ES-I3 (cell line): ENCODE data around the gene SSH2.
"Not testable (repeated sequence)": the region's sequence is repeated elsewhere in the genome, so short reads cannot be mapped to it uniquely, and the experiment has no call there.

Source experiments
- H3K36me3 ChIP-seq: 2 replicates; pipeline ENCODE4 v1.6.1; 2013; ENCODE audit warnings: mild to moderate bottlenecking, low read length, control low read depth, moderate library complexity; ENCODE audit not compliant: insufficient read depth
- H3K4me1 ChIP-seq: 2 replicates; pipeline ENCODE4 v1.6.1; 2013; ENCODE audit warnings: mild to moderate bottlenecking, control low read depth, low read length; ENCODE audit not compliant: insufficient read depth
- H3K9ac ChIP-seq: 2 replicates; pipeline ENCODE4 v1.6.1; 2013; ENCODE audit warnings: low read depth, mild to moderate bottlenecking, low read length, moderate library complexity
- H3K9me3 ChIP-seq: 2 replicates; pipeline ENCODE4 v1.6.1; 2013; ENCODE audit warnings: mild to moderate bottlenecking, low read length, moderate library complexity; ENCODE audit not compliant: control insufficient read depth, insufficient read depth

SSH2 gene

GRCh38 chr17:29749045-29749825, 180.8 kb downstream of the SSH2 start:
- Histone ChIP-seq H3K4me1 (peaks cover 8% of the 10 kb centered on the region), H3K36me3 (no peaks in the 10 kb centered on the region), H3K9me3 (no peaks in the 10 kb centered on the region), H3K9ac (no peak overlapping the region)

- Histone ChIP-seq H3K9ac (no peak overlapping the region), H3K36me3 (no peaks in the 10 kb centered on the region), H3K9me3 (no peaks in the 10 kb centered on the region), H3K4me1 (peaks cover 10% of the 10 kb centered on the region)
Observed at GRCh38 chr17:29748400-29748799, 181.6 kb downstream of the SSH2 start.

- peaks cover 10% of the 10 kb centered on the region for H3K4me1 ChIP-seq
- H3K9ac ChIP-seq, result no peak overlapping the region
- H3K9me3 ChIP-seq, result no peaks in the 10 kb centered on the region
- H3K36me3 ChIP-seq, result no peaks in the 10 kb centered on the region
Observed at GRCh38 chr17:29747660-29748059, 182.4 kb downstream of the SSH2 start.

- H3K9me3 ChIP-seq, result no peaks in the 10 kb centered on the region
- H3K4me1 ChIP-seq, result peaks cover 10% of the 10 kb centered on the region
- no peak overlapping the region for H3K9ac ChIP-seq
- no peaks in the 10 kb centered on the region for H3K36me3 ChIP-seq
Observed at GRCh38 chr17:29746669-29747068, 183.4 kb downstream of the SSH2 start.

- Histone ChIP-seq H3K9ac (no peak overlapping the region), H3K36me3 (no peaks in the 10 kb centered on the region), H3K4me1 (peaks cover 10% of the 10 kb centered on the region), H3K9me3 (no peaks in the 10 kb centered on the region)
Observed at GRCh38 chr17:29744121-29744520, 185.9 kb downstream of the SSH2 start.

DNA sequence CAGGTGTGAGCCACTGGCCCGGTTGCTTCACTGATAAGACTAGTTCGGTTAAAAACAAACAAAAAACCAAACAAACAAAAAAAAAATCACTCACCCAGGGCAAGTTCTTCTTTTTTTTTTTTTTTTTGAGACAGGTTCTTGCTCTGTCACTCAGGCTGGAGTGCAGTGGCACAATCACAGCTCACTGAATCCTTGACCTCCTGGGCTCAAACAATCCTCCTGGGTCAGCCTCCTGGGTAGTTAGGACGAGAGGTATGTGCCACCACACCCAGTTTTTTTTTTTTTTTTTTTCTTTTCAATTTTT, 187.9 kb downstream of the SSH2 start:
- no peak overlapping the region for H3K9ac ChIP-seq
- H3K4me1 ChIP-seq, result peaks cover 10% of the 10 kb centered on the region
- H3K36me3 ChIP-seq, result no peaks in the 10 kb centered on the region
- H3K9me3 ChIP-seq, result no peaks in the 10 kb centered on the region

DNA sequence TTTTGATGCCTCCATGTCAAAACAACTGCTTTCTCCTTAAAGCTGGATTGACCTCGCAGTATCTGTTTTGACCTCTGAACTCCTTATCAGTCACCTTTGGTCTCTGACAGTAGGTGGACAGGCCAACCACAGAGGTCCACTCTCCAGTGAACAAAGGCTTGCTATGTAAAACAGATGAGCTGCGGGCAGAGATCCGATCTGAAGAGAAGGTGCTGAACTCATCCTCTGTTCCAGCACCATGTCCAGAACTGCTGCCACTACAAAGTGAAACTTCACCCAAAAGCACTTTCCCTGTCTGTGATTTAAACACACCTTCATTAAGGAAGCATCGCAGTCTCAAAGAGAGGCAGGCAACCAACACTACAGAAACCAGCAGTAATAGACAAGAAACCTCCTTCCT, 190.0 kb downstream of the SSH2 start:
- no peak overlapping the region for H3K9ac ChIP-seq
- no peaks in the 10 kb centered on the region for H3K9me3 ChIP-seq
- no peaks in the 10 kb centered on the region for H3K36me3 ChIP-seq
- H3K4me1 ChIP-seq, result peaks cover 10% of the 10 kb centered on the region

GRCh38 chr17:29734640-29735039, 195.4 kb downstream of the SSH2 start:
- H3K4me1 ChIP-seq, result peaks cover 15% of the 10 kb centered on the region
- H3K36me3 ChIP-seq, result no peaks in the 10 kb centered on the region
- H3K9ac ChIP-seq, result no peak overlapping the region
- H3K9me3 ChIP-seq, result no peaks in the 10 kb centered on the region

DNA sequence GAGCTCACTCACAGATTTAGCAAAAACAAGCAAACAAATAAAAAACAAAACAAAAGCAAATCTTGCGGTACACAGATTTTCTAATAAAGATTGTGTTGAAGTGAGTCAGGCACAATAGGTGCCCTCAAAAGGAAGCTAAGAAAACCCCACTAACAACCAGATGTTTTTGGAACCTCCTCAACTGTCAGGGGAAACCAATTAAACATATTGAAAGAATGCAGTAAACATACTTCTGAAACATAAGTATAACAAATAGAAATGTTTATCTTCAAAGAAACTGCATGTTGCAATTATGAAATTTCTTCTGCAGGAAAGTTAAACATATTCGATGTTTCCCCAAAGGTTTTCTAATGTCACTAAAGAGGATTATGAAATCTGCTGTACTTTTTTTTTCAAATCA, 196.9 kb downstream of the SSH2 start:
- Histone ChIP-seq H3K4me1 (peaks cover 15% of the 10 kb centered on the region), H3K9ac (no peak overlapping the region), H3K36me3 (no peaks in the 10 kb centered on the region), H3K9me3 (no peaks in the 10 kb centered on the region)

GRCh38 chr17:29732613-29733012, 197.4 kb downstream of the SSH2 start:
- Histone ChIP-seq H3K9ac (no peak overlapping the region), H3K36me3 (no peaks in the 10 kb centered on the region), H3K4me1 (peaks cover 15% of the 10 kb centered on the region), H3K9me3 (no peaks in the 10 kb centered on the region)

DNA sequence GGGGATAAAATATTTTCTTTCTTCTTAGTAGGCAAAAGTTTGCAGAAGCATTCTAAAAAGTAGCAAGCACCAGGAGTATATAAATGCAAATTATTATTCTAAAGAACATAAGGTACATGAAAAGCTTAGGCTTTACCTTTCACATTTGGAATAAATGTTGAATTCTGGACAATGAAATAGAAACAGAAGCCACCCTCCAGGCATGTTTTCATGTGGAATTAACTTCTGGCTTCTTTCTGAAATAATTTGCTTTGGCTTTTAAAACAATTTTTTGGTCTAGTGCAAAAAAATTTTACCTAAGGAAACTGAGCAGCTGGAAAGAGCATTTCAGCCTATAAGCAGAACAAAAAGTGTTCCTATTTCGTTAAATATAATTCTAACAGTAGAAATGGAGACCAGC, 197.8 kb downstream of the SSH2 start:
- H3K36me3 ChIP-seq, result no peaks in the 10 kb centered on the region
- no peak overlapping the region for H3K9ac ChIP-seq
- peaks cover 15% of the 10 kb centered on the region for H3K4me1 ChIP-seq
- no peaks in the 10 kb centered on the region for H3K9me3 ChIP-seq

DNA sequence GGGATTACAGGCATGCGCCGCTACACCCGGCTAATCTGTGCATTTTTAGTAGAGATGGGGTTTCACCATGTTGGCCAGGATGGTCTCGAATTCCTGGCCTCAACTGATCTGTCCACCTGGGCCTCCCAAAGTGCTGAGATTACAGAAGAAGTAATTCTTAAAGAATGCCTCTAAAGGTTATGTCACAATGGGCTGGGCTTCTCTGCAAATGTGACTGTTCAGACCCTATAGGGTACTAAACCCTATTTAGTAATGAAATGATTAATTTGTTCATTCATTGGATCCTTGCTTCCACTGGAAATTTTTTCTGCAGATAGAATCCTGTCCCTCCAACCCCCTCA, 198.5 kb downstream of the SSH2 start:
- Histone ChIP-seq H3K4me1 (peaks cover 20% of the 10 kb centered on the region), H3K36me3 (no peaks in the 10 kb centered on the region), H3K9ac (no peak overlapping the region), H3K9me3 (no peaks in the 10 kb centered on the region)

DNA sequence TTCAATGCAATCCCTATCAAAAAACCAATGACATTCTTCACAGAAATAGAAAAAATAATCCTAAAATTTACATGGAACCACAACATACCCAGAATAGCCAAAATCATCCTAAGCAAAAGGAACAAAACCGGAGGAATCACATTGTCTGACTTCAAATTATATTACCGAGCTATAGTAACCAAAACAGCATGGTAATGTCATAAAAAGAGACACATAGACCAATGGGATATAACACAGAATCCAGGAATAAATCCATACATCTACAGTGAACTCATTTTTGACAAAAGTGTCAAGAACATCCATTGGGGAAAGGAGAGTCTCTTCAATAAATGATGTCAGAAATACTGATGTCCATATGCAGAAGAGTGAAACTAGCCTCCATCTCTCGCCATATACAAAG, 201.5 kb downstream of the SSH2 start:
- Histone ChIP-seq H3K4me1 (peaks cover 32% of the 10 kb centered on the region), H3K9ac (no peak overlapping the region), H3K9me3 (no peaks in the 10 kb centered on the region), H3K36me3 (no peaks in the 10 kb centered on the region)

GRCh38 chr17:29726715-29727252, 203.2 kb downstream of the SSH2 start:
- no peaks in the 10 kb centered on the region for H3K9me3 ChIP-seq
- no peak overlapping the region for H3K9ac ChIP-seq
- peaks cover 27% of the 10 kb centered on the region for H3K4me1 ChIP-seq
- no peaks in the 10 kb centered on the region for H3K36me3 ChIP-seq

GRCh38 chr17:29725408-29725807, 204.6 kb downstream of the SSH2 start:
- not testable (repeated sequence) for H3K9ac ChIP-seq, H3K36me3 ChIP-seq, H3K9me3 ChIP-seq
- H3K4me1 ChIP-seq, result peaks cover 30% of the 10 kb centered on the region
